Measurements from ENCODE around the gene CLIP3.
"Not testable (repeated sequence)": the region's sequence is repeated elsewhere in the genome, so short reads cannot be mapped to it uniquely, and the experiment has no call there.

The CLIP3 gene

GRCh38 chr19:36032251-36033104, at the start of gene CLIP3:
CLIP3 (minus strand) TSS chr19:36032873; CDS start chr19:36032357, 516 bp downstream.
- Histone ChIP-seq H3K9ac (ENCODE audit: low read length in 5 of 5) (peak within 1 kb of the TSS in 1 of 5 donors; percentile 56), H3K27ac (ENCODE audit: low read depth, low read length) (peak within 1 kb of the TSS; percentile 29), H3K4me3 (ENCODE audit: low read depth in 1 of 5, low read length in 5 of 5) (peak within 1 kb of the TSS; percentile 28 to 62 (median 50)), H3K9me3 (ENCODE audit: control insufficient read depth in 5 of 5, low read length in 5 of 5) (no peaks in the 10 kb centered on the region), H3K4me1 (ENCODE audit: control insufficient read depth in 5 of 5, insufficient read depth in 5 of 5, low read length in 5 of 5) (peaks cover 0 to 24% (median 16%) of the 10 kb centered on the region in 5 donors), H3K36me3 (ENCODE audit: control insufficient read depth in 5 of 5, insufficient read depth in 5 of 5, low read length in 5 of 5) (peaks cover 0 to 12% (median 8%) of the 10 kb centered on the region in 5 donors), H3K27me3 (ENCODE audit: control insufficient read depth in 5 of 5, insufficient read depth in 4 of 5, low read length in 5 of 5) (no peaks in the 10 kb centered on the region)

GRCh38 chr19:36081894-36082293, 49.2 kb upstream of the CLIP3 start:
- Histone ChIP-seq H3K9me3 (ENCODE audit: control insufficient read depth in 5 of 5, low read length in 5 of 5) (no peaks in the 10 kb centered on the region), H3K27me3 (ENCODE audit: control insufficient read depth in 5 of 5, insufficient read depth in 4 of 5, low read length in 5 of 5) (no peaks in the 10 kb centered on the region), H3K36me3 (ENCODE audit: control insufficient read depth in 5 of 5, insufficient read depth in 5 of 5, low read length in 5 of 5) (no peaks in the 10 kb centered on the region), H3K9ac (ENCODE audit: low read length in 5 of 5) (no peak overlapping the region), H3K27ac (ENCODE audit: low read depth, low read length) (no peak overlapping the region), H3K4me3 (ENCODE audit: low read depth in 1 of 5, low read length in 5 of 5) (no peak overlapping the region), H3K4me1 (ENCODE audit: control insufficient read depth in 5 of 5, insufficient read depth in 5 of 5, low read length in 5 of 5) (no peaks in the 10 kb centered on the region)

GRCh38 chr19:36081385-36081784, 48.7 kb upstream of the CLIP3 start:
- Histone ChIP-seq H3K4me3 (ENCODE audit: low read depth in 1 of 5, low read length in 5 of 5) (no peak overlapping the region), H3K36me3 (ENCODE audit: control insufficient read depth in 5 of 5, insufficient read depth in 5 of 5, low read length in 5 of 5) (no peaks in the 10 kb centered on the region), H3K9ac (ENCODE audit: low read length in 5 of 5) (no peak overlapping the region), H3K27ac (ENCODE audit: low read depth, low read length) (no peak overlapping the region), H3K27me3 (ENCODE audit: control insufficient read depth in 5 of 5, insufficient read depth in 4 of 5, low read length in 5 of 5) (no peaks in the 10 kb centered on the region), H3K9me3 (ENCODE audit: control insufficient read depth in 5 of 5, low read length in 5 of 5) (no peaks in the 10 kb centered on the region), H3K4me1 (ENCODE audit: control insufficient read depth in 5 of 5, insufficient read depth in 5 of 5, low read length in 5 of 5) (no peaks in the 10 kb centered on the region)

GRCh38 chr19:36079389-36079945, 46.8 kb upstream of the CLIP3 start:
- H3K4me1 ChIP-seq (ENCODE audit: control insufficient read depth in 5 of 5, insufficient read depth in 5 of 5, low read length in 5 of 5) = no peaks in the 10 kb centered on the region
- H3K4me3 ChIP-seq (ENCODE audit: low read depth in 1 of 5, low read length in 5 of 5) = no peak overlapping the region
- no peaks in the 10 kb centered on the region for H3K27me3 ChIP-seq (ENCODE audit: control insufficient read depth in 5 of 5, insufficient read depth in 4 of 5, low read length in 5 of 5)
- no peaks in the 10 kb centered on the region for H3K36me3 ChIP-seq (ENCODE audit: control insufficient read depth in 5 of 5, insufficient read depth in 5 of 5, low read length in 5 of 5)
- no peak overlapping the region for H3K27ac ChIP-seq (ENCODE audit: low read depth, low read length)
- H3K9me3 ChIP-seq (ENCODE audit: control insufficient read depth in 5 of 5, low read length in 5 of 5) = no peaks in the 10 kb centered on the region
- H3K9ac ChIP-seq (ENCODE audit: low read length in 5 of 5) = no peak overlapping the region

GRCh38 chr19:36073121-36073876, 40.6 kb upstream of the CLIP3 start:
- no peak overlapping the region for H3K27ac ChIP-seq (ENCODE audit: low read depth, low read length)
- H3K36me3 ChIP-seq (ENCODE audit: control insufficient read depth in 5 of 5, insufficient read depth in 5 of 5, low read length in 5 of 5) = no peaks in the 10 kb centered on the region
- H3K4me3 ChIP-seq (ENCODE audit: low read depth in 1 of 5, low read length in 5 of 5) = no peak overlapping the region
- H3K4me1 ChIP-seq (ENCODE audit: control insufficient read depth in 5 of 5, insufficient read depth in 5 of 5, low read length in 5 of 5) = peaks cover 0 to 4% (median 0%) of the 10 kb centered on the region in 5 donors
- no peaks in the 10 kb centered on the region for H3K9me3 ChIP-seq (ENCODE audit: control insufficient read depth in 5 of 5, low read length in 5 of 5)
- no peak overlapping the region for H3K9ac ChIP-seq (ENCODE audit: low read length in 5 of 5)
- no peaks in the 10 kb centered on the region for H3K27me3 ChIP-seq (ENCODE audit: control insufficient read depth in 5 of 5, insufficient read depth in 4 of 5, low read length in 5 of 5)

GRCh38 chr19:36072081-36072480, 39.4 kb upstream of the CLIP3 start:
- Histone ChIP-seq H3K27ac (ENCODE audit: low read depth, low read length) (no peak overlapping the region), H3K36me3 (ENCODE audit: control insufficient read depth in 5 of 5, insufficient read depth in 5 of 5, low read length in 5 of 5) (no peaks in the 10 kb centered on the region), H3K4me1 (ENCODE audit: control insufficient read depth in 5 of 5, insufficient read depth in 5 of 5, low read length in 5 of 5) (peaks cover 0 to 4% (median 0%) of the 10 kb centered on the region in 5 donors), H3K4me3 (ENCODE audit: low read depth in 1 of 5, low read length in 5 of 5) (no peak overlapping the region), H3K9ac (ENCODE audit: low read length in 5 of 5) (no peak overlapping the region), H3K9me3 (ENCODE audit: control insufficient read depth in 5 of 5, low read length in 5 of 5) (no peaks in the 10 kb centered on the region), H3K27me3 (ENCODE audit: control insufficient read depth in 5 of 5, insufficient read depth in 4 of 5, low read length in 5 of 5) (no peaks in the 10 kb centered on the region)

GRCh38 chr19:36068810-36069499, 36.3 kb upstream of the CLIP3 start:
- not testable (repeated sequence) for H3K36me3 ChIP-seq (ENCODE audit: control insufficient read depth in 5 of 5, insufficient read depth in 5 of 5, low read length in 5 of 5); H3K27me3 ChIP-seq (ENCODE audit: control insufficient read depth in 5 of 5, insufficient read depth in 4 of 5, low read length in 5 of 5); H3K9ac ChIP-seq (ENCODE audit: low read length in 5 of 5); H3K27ac ChIP-seq (ENCODE audit: low read depth, low read length); H3K4me1 ChIP-seq (ENCODE audit: control insufficient read depth in 5 of 5, insufficient read depth in 5 of 5, low read length in 5 of 5); H3K4me3 ChIP-seq (ENCODE audit: low read depth in 1 of 5, low read length in 5 of 5); H3K9me3 ChIP-seq (ENCODE audit: control insufficient read depth in 5 of 5, low read length in 5 of 5)

GRCh38 chr19:36067681-36068080, 35.0 kb upstream of the CLIP3 start:
- H3K9ac ChIP-seq (ENCODE audit: low read length in 5 of 5) = no peak overlapping the region
- H3K4me3 ChIP-seq (ENCODE audit: low read depth in 1 of 5, low read length in 5 of 5) = no peak overlapping the region
- H3K4me1 ChIP-seq (ENCODE audit: control insufficient read depth in 5 of 5, insufficient read depth in 5 of 5, low read length in 5 of 5) = peaks cover 0 to 4% (median 0%) of the 10 kb centered on the region in 5 donors
- no peak overlapping the region for H3K27ac ChIP-seq (ENCODE audit: low read depth, low read length)
- H3K9me3 ChIP-seq (ENCODE audit: control insufficient read depth in 5 of 5, low read length in 5 of 5) = no peaks in the 10 kb centered on the region
- H3K36me3 ChIP-seq (ENCODE audit: control insufficient read depth in 5 of 5, insufficient read depth in 5 of 5, low read length in 5 of 5) = no peaks in the 10 kb centered on the region
- no peaks in the 10 kb centered on the region for H3K27me3 ChIP-seq (ENCODE audit: control insufficient read depth in 5 of 5, insufficient read depth in 4 of 5, low read length in 5 of 5)

GRCh38 chr19:36064826-36065225, 32.2 kb upstream of the CLIP3 start:
- H3K9ac ChIP-seq (ENCODE audit: low read length in 5 of 5) = no peak overlapping the region
- no peaks in the 10 kb centered on the region for H3K9me3 ChIP-seq (ENCODE audit: control insufficient read depth in 5 of 5, low read length in 5 of 5)
- no peaks in the 10 kb centered on the region for H3K27me3 ChIP-seq (ENCODE audit: control insufficient read depth in 5 of 5, insufficient read depth in 4 of 5, low read length in 5 of 5)
- no peak overlapping the region for H3K27ac ChIP-seq (ENCODE audit: low read depth, low read length)
- H3K4me1 ChIP-seq (ENCODE audit: control insufficient read depth in 5 of 5, insufficient read depth in 5 of 5, low read length in 5 of 5) = no peaks in the 10 kb centered on the region
- H3K4me3 ChIP-seq (ENCODE audit: low read depth in 1 of 5, low read length in 5 of 5) = no peak overlapping the region
- no peaks in the 10 kb centered on the region for H3K36me3 ChIP-seq (ENCODE audit: control insufficient read depth in 5 of 5, insufficient read depth in 5 of 5, low read length in 5 of 5)
